Measurements from ENCODE around the gene SOS2. TPM values are rescaled to one million over a fixed set of nuclear protein-coding genes. Genes with fewer than 3 reads are reported as not detected.

Gene SOS2
- total RNA-seq, 1 experiment from 2014 or later: 9.4 TPM

DNA sequence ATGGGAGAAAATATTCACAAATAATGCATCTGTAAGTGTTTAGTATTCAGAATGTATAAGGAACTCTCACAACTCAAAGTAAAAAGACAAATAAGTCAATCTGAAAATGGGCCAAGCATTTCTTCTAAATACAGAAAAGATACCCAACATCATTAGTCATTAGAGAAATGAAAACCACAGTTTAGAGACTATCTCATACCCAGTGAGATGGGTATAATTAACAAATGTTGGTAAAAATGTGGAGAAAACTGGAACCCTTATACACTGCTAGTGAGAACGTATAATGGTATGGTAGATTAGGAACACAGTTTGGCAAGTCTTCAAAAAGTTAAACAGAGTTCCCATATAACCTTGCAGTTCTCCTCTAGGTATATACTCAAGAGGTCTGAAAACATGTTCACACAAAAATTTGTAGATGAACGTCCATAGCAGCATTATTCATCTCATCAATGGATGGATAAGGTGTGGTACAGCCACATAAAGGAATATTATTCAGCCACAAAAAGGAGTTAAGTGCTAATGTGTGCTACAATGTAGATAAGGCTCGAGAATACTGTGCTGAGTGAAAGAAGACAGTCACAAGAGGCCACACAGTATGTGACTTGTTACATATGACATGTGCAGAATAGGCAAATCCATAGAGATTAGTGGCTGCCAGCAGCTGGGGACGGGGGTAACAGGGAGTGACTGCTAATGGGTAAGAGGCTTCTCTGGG lies 120.9 kb downstream of the SOS2 start:
- no peak overlapping the region for H2BK120ac ChIP-seq (ENCODE audit: low read depth, low read length, poor library complexity, severe bottlenecking)
- no peak overlapping the region for H2AK5ac ChIP-seq (ENCODE audit: insufficient read length, low read length)
- H4K5ac ChIP-seq (ENCODE audit: insufficient read length, low read depth, low read length): no peak overlapping the region
- H3K23ac ChIP-seq (ENCODE audit: insufficient read length, low read depth, low read length): no peak overlapping the region
- H3K9ac ChIP-seq (ENCODE audit: extremely low read depth, insufficient read length, low read length): no peak overlapping the region
- H3K14ac ChIP-seq (ENCODE audit: insufficient read depth, low read length): no peak overlapping the region
- H4K91ac ChIP-seq (ENCODE audit: insufficient read length, low read depth, low read length): no peak overlapping the region
- H3K4ac ChIP-seq (ENCODE audit: low read depth, low read length): no peak overlapping the region
- Mint-ChIP-seq H3K4me3 (no peak overlapping the region), H3K4me1 (peaks cover 8 to 16% of the 10 kb centered on the region in 2 experiments), H3K27ac (no peak overlapping the region), H3K27me3 (ENCODE audit: low read depth) (no peaks in the 10 kb centered on the region; the same call in 1 of the 2 replicates), H3K9me3 (no peaks in the 10 kb centered on the region), H3K36me3 (ENCODE audit: insufficient read depth in 1 of 3, low read depth in 3 of 3) (peaks cover 29 to 72% (median 61%) of the 10 kb centered on the region in 3 experiments)
- H2BK20ac ChIP-seq (ENCODE audit: low read depth, low read length, poor library complexity, severe bottlenecking): no peak overlapping the region
- no peak overlapping the region for H3T11ph ChIP-seq (ENCODE audit: low read length)
- no peak overlapping the region for H3K27ac ChIP-seq (ENCODE audit: insufficient read length, low read depth, low read length)
- H4K20me1 ChIP-seq (ENCODE audit: control insufficient read depth, insufficient read depth, insufficient read length): no peaks in the 10 kb centered on the region
- H3K27me3 ChIP-seq (ENCODE audit: insufficient read depth, low read length): no peaks in the 10 kb centered on the region
- TF ChIP-seq, protein P1, sequence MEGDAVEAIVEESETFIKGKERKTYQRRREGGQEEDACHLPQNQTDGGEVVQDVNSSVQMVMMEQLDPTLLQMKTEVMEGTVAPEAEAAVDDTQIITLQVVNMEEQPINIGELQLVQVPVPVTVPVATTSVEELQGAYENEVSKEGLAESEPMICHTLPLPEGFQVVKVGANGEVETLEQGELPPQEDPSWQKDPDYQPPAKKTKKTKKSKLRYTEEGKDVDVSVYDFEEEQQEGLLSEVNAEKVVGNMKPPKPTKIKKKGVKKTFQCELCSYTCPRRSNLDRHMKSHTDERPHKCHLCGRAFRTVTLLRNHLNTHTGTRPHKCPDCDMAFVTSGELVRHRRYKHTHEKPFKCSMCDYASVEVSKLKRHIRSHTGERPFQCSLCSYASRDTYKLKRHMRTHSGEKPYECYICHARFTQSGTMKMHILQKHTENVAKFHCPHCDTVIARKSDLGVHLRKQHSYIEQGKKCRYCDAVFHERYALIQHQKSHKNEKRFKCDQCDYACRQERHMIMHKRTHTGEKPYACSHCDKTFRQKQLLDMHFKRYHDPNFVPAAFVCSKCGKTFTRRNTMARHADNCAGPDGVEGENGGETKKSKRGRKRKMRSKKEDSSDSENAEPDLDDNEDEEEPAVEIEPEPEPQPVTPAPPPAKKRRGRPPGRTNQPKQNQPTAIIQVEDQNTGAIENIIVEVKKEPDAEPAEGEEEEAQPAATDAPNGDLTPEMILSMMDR (conservative IDR thresholded peaks at IDR 0.05): no peak
- no peaks in the 10 kb centered on the region; the same call in 1 of the 2 replicates for H3K4me1 ChIP-seq (ENCODE audit: insufficient read depth, low read length)
- H3K18ac ChIP-seq (ENCODE audit: insufficient read length, low read depth, low read length): no peak overlapping the region
- no peaks in the 10 kb centered on the region for H3K23me2 ChIP-seq (ENCODE audit: insufficient read length, low read depth, low read length, poor library complexity, severe bottlenecking)
- H3K4me2 ChIP-seq (ENCODE audit: insufficient read depth, insufficient read length, low read length): no peak overlapping the region
- H2BK5ac ChIP-seq (ENCODE audit: insufficient read length, low read length): no peak overlapping the region
- H2AFZ ChIP-seq (ENCODE audit: low read length): no peak overlapping the region
- H2BK15ac ChIP-seq (ENCODE audit: low read depth, low read length): no peak overlapping the region
- H3K79me1 ChIP-seq (ENCODE audit: insufficient read depth, low read depth, low read length, poor library complexity, severe bottlenecking): no peaks in the 10 kb centered on the region
- no peak overlapping the region for H2BK12ac ChIP-seq (ENCODE audit: insufficient read length, low read depth, low read length)
- no peak overlapping the region for H3K56ac ChIP-seq (ENCODE audit: insufficient read length, low read depth, low read length)
- no peak for DNase-seq
- WGBS (ENCODE audit: extremely low coverage, insufficient read length, low lambda C conversion rate): no CpG with 5 or more reads among the region's 4 CpGs
- H4K8ac ChIP-seq (replicated peaks; ENCODE audit: insufficient read length, low read depth, low read length): no peak overlapping the region
- no peaks in the 10 kb centered on the region for H3K9me3 ChIP-seq (ENCODE audit: control insufficient read depth, low read depth, low read length)
- H3K79me2 ChIP-seq (ENCODE audit: insufficient read depth, low read length): peaks cover under 1% of the 10 kb centered on the region; the same call in 1 of the 2 replicates

All from H9 (cell line).